Skeletal muscle tissue (tissue), 4 donors: ENCODE results near the gene SLC30A5. TPM values are rescaled to one million over a fixed set of nuclear protein-coding genes. Genes with fewer than 3 reads are reported as not detected.

Source experiments
- H3K27ac ChIP-seq: one replicate; pipeline ENCODE4 v1.7.0; 2013; ENCODE audit warnings: mild to moderate bottlenecking, low read depth, low read length, inconsistent platforms
- H3K27me3 ChIP-seq, 3 donors: one replicate each; pipeline ENCODE4 v1.7.0; 2013; ENCODE audit warnings: low read length in 3 of 3; ENCODE audit not compliant: control insufficient read depth in 3 of 3, insufficient read depth in 3 of 3
- H3K36me3 ChIP-seq, 3 donors: one replicate each; pipeline ENCODE4 v1.7.0; 2013; ENCODE audit warnings: low read length in 3 of 3; ENCODE audit not compliant: control insufficient read depth in 3 of 3, insufficient read depth in 3 of 3
- H3K4me1 ChIP-seq, 3 donors: one replicate each; pipeline ENCODE4 v1.7.0; 2013; ENCODE audit warnings: low read length in 3 of 3, mild to moderate bottlenecking in 3 of 3; ENCODE audit not compliant: control insufficient read depth in 3 of 3, insufficient read depth in 3 of 3
- H3K4me3 ChIP-seq, 3 donors: one replicate each; pipeline ENCODE4 v1.7.0; 2013; ENCODE audit warnings: low read length in 3 of 3
- H3K9ac ChIP-seq, 3 donors: one replicate each; pipeline ENCODE4 v1.7.0; 2013; ENCODE audit warnings: low read length in 3 of 3, mild to moderate bottlenecking in 3 of 3, moderate library complexity in 2 of 3, low read depth in 1 of 3
- H3K9me3 ChIP-seq, 3 donors: one replicate each; pipeline ENCODE4 v1.7.0; 2013; ENCODE audit warnings: low read length in 3 of 3; ENCODE audit not compliant: control insufficient read depth in 3 of 3
- total RNA-seq: library from RNA; depleted of rRNA; stranded (reverse); fragments of >200 nt; gene quantifications from one replicate; pipeline ENCODE4 v1.2.3, GENCODE V29; 2014
- donor health status: Osteomylitis.

SLC30A5 gene
- total RNA-seq, 1 donor from 2014 or later, result 32.4 TPM

DNA sequence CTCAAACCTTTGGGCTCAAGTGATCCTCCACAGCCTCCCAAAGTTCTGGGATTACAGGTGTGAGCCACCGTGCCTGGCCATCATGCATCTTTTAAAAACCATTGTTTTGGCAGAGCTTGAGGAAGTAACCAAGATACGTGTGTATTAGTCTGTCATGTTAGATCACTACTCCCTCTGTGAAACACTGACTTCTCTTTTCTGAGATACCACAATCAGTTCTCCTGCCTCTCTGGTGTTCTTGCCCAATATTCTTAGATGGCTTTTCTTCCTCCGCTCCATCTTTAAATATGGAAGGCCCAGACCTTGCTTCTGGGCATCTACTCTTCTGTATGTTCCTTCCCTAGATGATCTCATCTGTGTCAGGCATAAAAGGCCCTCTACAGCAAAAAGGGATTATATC, 58.9 kb downstream of the SLC30A5 start:
- Histone ChIP-seq H3K4me3 (no peak overlapping the region), H3K9me3 (no peaks in the 10 kb centered on the region), H3K27ac (no peak overlapping the region), H3K36me3 (no peaks in the 10 kb centered on the region), H3K4me1 (no peaks in the 10 kb centered on the region), H3K9ac (no peak overlapping the region), H3K27me3 (no peaks in the 10 kb centered on the region)

GRCh38 chr5:69156456-69156855, 62.6 kb downstream of the SLC30A5 start:
- H3K36me3 ChIP-seq, result no peaks in the 10 kb centered on the region
- no peaks in the 10 kb centered on the region for H3K4me1 ChIP-seq
- no peaks in the 10 kb centered on the region for H3K9me3 ChIP-seq
- no peak overlapping the region for H3K9ac ChIP-seq
- no peak overlapping the region for H3K4me3 ChIP-seq
- no peak overlapping the region for H3K27ac ChIP-seq
- no peaks in the 10 kb centered on the region for H3K27me3 ChIP-seq

DNA sequence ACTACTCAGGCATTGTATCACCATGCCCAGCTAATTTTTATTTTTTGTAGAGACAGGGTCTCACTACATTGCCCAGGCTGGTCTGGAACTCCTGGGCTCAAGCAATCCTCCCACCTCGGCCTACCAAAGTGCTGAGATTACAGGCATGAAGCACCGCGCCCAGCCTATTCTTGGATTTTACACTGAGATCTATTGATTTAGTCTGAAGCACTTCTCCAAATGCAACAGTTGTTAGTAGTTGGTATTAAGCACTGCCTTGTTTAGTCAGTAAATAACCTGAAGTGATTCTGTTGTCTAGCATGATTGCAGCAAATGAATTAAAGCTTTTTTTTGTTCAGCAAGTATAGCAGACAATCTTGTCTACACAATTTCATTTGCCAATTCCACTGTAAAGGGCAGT, 64.2 kb downstream of the SLC30A5 start:
- Histone ChIP-seq H3K4me3 (no peak overlapping the region), H3K36me3 (no peaks in the 10 kb centered on the region), H3K27me3 (no peaks in the 10 kb centered on the region), H3K9ac (no peak overlapping the region), H3K9me3 (no peaks in the 10 kb centered on the region), H3K27ac (no peak overlapping the region), H3K4me1 (no peaks in the 10 kb centered on the region)

GRCh38 chr5:69160651-69161050, 66.8 kb downstream of the SLC30A5 start:
- no peaks in the 10 kb centered on the region for H3K9me3 ChIP-seq
- H3K27ac ChIP-seq, result no peak overlapping the region
- H3K27me3 ChIP-seq, result no peaks in the 10 kb centered on the region
- H3K4me1 ChIP-seq, result no peaks in the 10 kb centered on the region
- H3K4me3 ChIP-seq, result no peak overlapping the region
- H3K36me3 ChIP-seq, result no peaks in the 10 kb centered on the region
- no peak overlapping the region for H3K9ac ChIP-seq

GRCh38 chr5:69166686-69167492, 73.1 kb downstream of the SLC30A5 start, which contains the start of gene CCNB1:
CCNB1 (plus strand) TSS chr5:69167150; CDS start chr5:69167263, 113 bp downstream.
- H3K4me3 ChIP-seq, result peak within 1 kb of the TSS; percentile 80 to 90 (median 86)
- H3K27me3 ChIP-seq, result no peaks in the 10 kb centered on the region
- H3K27ac ChIP-seq, result peak within 1 kb of the TSS; percentile 30
- H3K4me1 ChIP-seq, result peaks cover 7 to 14% (median 10%) of the 10 kb centered on the region in 3 donors
- no peaks in the 10 kb centered on the region for H3K36me3 ChIP-seq
- H3K9ac ChIP-seq, result peak within 1 kb of the TSS; percentile 71 to 76 (median 75)
- H3K9me3 ChIP-seq, result no peaks in the 10 kb centered on the region

DNA sequence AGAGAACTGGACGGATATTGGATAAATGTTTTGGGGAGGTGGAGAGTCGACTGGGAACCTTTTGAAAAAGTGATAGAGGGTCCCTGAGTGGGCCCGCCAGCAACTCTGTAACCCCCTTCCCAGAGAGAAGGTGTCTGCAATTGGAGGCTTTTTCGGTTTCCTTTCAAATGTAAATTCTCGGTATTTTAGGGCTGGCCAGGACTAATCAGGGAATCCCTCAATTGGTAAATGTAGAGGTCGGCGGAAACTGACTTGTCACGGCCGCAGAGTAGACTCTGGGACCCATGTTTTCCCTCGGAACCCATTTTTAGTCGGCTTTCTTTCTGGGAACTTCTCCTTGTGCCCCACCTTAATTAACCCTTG, 73.7 kb downstream of the SLC30A5 start:
- no peaks in the 10 kb centered on the region for H3K9me3 ChIP-seq
- peak overlapping the region; percentile 80 to 90 (median 86) for H3K4me3 ChIP-seq
- H3K27ac ChIP-seq, result peak overlapping the region; percentile 30
- H3K27me3 ChIP-seq, result no peaks in the 10 kb centered on the region
- peaks cover 7 to 14% (median 10%) of the 10 kb centered on the region in 3 donors for H3K4me1 ChIP-seq
- no peaks in the 10 kb centered on the region for H3K36me3 ChIP-seq
- peak overlapping the region; percentile 71 to 76 (median 75) for H3K9ac ChIP-seq

- peak overlapping the region in 1 of 3 donors; percentile 76 for H3K9ac ChIP-seq
- H3K27me3 ChIP-seq, result no peaks in the 10 kb centered on the region
- H3K36me3 ChIP-seq, result no peaks in the 10 kb centered on the region
- H3K4me3 ChIP-seq, result peak overlapping the region; percentile 80 to 90 (median 86)
- no peaks in the 10 kb centered on the region for H3K9me3 ChIP-seq
- peaks cover 7 to 14% (median 10%) of the 10 kb centered on the region in 3 donors for H3K4me1 ChIP-seq
- H3K27ac ChIP-seq, result no peak overlapping the region
These were observed 74.1 kb downstream of the SLC30A5 start for GRCh38 chr5:69167929-69168328.

DNA sequence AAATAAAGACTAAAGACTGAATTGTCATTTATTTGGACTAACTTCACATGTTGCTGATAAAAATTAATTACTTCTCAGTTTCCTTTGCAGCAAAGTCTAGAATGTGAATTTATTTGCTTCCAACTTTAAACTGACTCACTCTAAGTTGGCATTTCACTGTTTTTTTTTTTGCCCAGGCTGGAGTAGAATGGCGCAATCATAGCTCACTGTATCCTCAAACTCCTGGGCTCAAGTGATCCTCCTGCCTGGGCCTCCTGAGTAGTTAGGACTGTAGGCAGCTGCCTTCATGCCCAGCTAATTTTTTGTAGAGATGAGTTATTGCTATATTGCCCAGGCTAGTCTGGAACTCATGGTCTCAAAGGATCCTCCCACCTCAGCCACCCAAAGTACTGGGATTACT, 76.7 kb downstream of the SLC30A5 start:
- no peaks in the 10 kb centered on the region for H3K27me3 ChIP-seq
- no peak overlapping the region for H3K4me3 ChIP-seq
- H3K9me3 ChIP-seq, result no peaks in the 10 kb centered on the region
- peaks cover 7 to 14% (median 10%) of the 10 kb centered on the region in 3 donors for H3K4me1 ChIP-seq
- H3K27ac ChIP-seq, result no peak overlapping the region
- H3K9ac ChIP-seq, result no peak overlapping the region
- H3K36me3 ChIP-seq, result peaks cover 0 to 12% (median 0%) of the 10 kb centered on the region in 3 donors

- Histone ChIP-seq H3K36me3 (peaks cover 0 to 14% (median 0%) of the 10 kb centered on the region in 3 donors), H3K4me3 (no peak overlapping the region), H3K27me3 (no peaks in the 10 kb centered on the region), H3K9me3 (no peaks in the 10 kb centered on the region), H3K9ac (no peak overlapping the region), H3K27ac (no peak overlapping the region), H3K4me1 (peaks cover 7 to 14% (median 10%) of the 10 kb centered on the region in 3 donors)
These were observed 77.2 kb downstream of the SLC30A5 start for GRCh38 chr5:69170969-69171368.
